Measurements from ENCODE around the gene ZNF555.

GRCh38 chr19:2883686-2884439 is 42.6 kb downstream of the ZNF555 start:
- no peak for TF ChIP-seq REST (IDR thresholded peaks at IDR 0.05)
- TF ChIP-seq SREBF2 (IDR thresholded peaks at IDR 0.05): no peak
- TF ChIP-seq CTCF (IDR thresholded peaks at IDR 0.05): no peak
- TF ChIP-seq ELK1 (IDR thresholded peaks at IDR 0.05; ENCODE audit: low read depth, low read length): no peak
- TF ChIP-seq PBX3 (IDR thresholded peaks at IDR 0.05): no peak
- no peak for TF ChIP-seq JUN (IDR thresholded peaks at IDR 0.05)
- no peak for TF ChIP-seq POLR2A (IDR thresholded peaks at IDR 0.05; ENCODE audit: low read length)
- no peak for TF ChIP-seq BHLHE40 (IDR thresholded peaks at IDR 0.05; ENCODE audit: low read depth, low read length)
- no peak for TF ChIP-seq FOSL2 (IDR thresholded peaks at IDR 0.05)
- no peak for TF ChIP-seq FOSL2 (CRISPR knock-in tag; IDR thresholded peaks at IDR 0.05)
- TF ChIP-seq MYC (IDR thresholded peaks at IDR 0.05; ENCODE audit: borderline replicate concordance, low read length): no peak
- TF ChIP-seq RFX5 (IDR thresholded peaks at IDR 0.05): no peak
- TF ChIP-seq MAX (IDR thresholded peaks at IDR 0.05): no peak

All from A549 (cell line).